ENCODE results near the gene ADM2. TPM values are rescaled to one million over a fixed set of nuclear protein-coding genes. Genes with fewer than 3 reads are reported as not detected.

ADM2 gene
- total and polyA plus RNA-seq, 9 donors, result 0.01 to 2.6 (median 0.15) TPM; not detected in 3

GRCh38 chr22:50469377-50470305 is 11.7 kb upstream of the ADM2 start:
- Histone ChIP-seq H3K9me3 (no peaks in the 10 kb centered on the region), H3K4me3 (no peak overlapping the region), H3K4me1 (ENCODE audit: insufficient read depth) (peaks cover 27% of the 10 kb centered on the region), H3K36me3 (no peaks in the 10 kb centered on the region), H3K27me3 (no peaks in the 10 kb centered on the region), H3K27ac (no peak overlapping the region)
- intact Hi-C loops (cut with DNase I), result no loop called here
- no peak for DNase-seq
- WGBS, 3 donors, result 55 to 59% (median 58%) methylated on average over 23 to 25 of the region's 25 CpGs
- TF ChIP-seq EP300 (IDR thresholded peaks at IDR 0.05), result no peak
- no peak for TF ChIP-seq POLR2A (IDR thresholded peaks at IDR 0.05)
- no peak for TF ChIP-seq CTCF (IDR thresholded peaks at IDR 0.05)

DNA sequence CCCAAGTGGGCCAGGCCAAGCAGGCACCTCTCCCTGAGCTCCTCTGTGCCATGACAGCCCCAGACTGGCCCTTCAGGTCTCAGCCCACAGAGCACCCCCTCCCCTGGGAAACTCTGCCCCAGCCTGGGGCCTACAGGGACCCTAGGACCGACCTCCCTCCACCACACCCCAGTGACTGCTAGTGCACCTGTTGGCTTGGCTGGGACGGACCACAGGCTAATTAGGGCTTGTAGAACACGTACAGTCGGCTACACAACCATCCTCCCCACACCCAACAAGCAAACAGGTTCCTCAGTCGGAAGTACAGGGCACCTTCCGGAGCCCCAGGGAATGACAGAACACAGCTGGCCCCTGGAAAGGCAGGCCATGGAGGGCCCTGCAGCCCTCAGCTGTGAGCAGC is 10.9 kb upstream of the ADM2 start:
- TF ChIP-seq POLR2A (IDR thresholded peaks at IDR 0.05) (no peak), EP300 (IDR thresholded peaks at IDR 0.05) (no peak), CTCF (IDR thresholded peaks at IDR 0.05) (no peak)
- Histone ChIP-seq H3K4me3 (no peak overlapping the region), H3K36me3 (no peaks in the 10 kb centered on the region), H3K4me1 (ENCODE audit: insufficient read depth) (peaks cover 30% of the 10 kb centered on the region), H3K27ac (no peak overlapping the region), H3K27me3 (no peaks in the 10 kb centered on the region), H3K9me3 (no peaks in the 10 kb centered on the region)
- WGBS, 3 donors, result 47 to 59% (median 53%) methylated on average over 6 of the region's 6 CpGs
- intact Hi-C loops (cut with DNase I), result no loop called here
- DNase-seq, result no peak

DNA sequence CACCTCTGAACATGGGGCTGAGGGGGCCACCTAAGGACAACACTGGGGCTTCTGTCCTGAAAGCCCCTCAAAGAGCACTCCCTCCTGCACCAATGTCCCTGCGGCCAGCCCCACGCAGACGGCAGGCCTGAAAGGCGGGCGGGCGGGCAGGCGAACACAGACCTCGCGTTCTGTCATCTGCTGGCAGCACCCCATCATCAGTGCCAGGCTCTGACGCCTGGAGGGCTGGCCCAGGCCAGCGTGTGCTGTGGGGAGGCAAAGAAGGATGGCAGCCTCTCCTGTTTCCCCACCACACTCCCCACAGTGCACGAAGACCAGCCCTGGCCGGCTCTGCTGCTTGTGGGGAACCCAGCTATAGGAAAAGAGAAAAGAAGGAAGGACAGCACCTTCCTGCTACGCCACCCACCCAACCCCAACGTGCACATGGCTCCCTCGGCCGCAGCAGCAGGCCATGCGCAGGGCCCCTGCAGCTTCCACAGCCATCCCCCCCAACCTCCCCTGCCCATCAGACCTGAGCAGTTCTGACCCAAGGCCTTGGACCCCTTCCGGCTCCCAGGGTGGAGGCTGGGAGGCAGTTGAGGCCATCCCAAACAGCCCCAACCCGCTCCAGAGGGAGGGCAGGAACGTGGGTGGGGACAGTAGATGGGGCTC is 10.0 kb upstream of the ADM2 start:
- intact Hi-C loops (cut with DNase I), result no loop called here
- DNase-seq, result no peak
- 74 to 80% (median 78%) methylated on average over 21 of the region's 21 CpGs for WGBS, 3 donors
- H3K27ac ChIP-seq, result no peak overlapping the region
- peaks cover 31% of the 10 kb centered on the region for H3K4me1 ChIP-seq (ENCODE audit: insufficient read depth)
- TF ChIP-seq POLR2A (IDR thresholded peaks at IDR 0.05) (no peak), EP300 (IDR thresholded peaks at IDR 0.05) (no peak), CTCF (IDR thresholded peaks at IDR 0.05) (no peak)
- H3K27me3 ChIP-seq, result no peaks in the 10 kb centered on the region
- no peaks in the 10 kb centered on the region for H3K9me3 ChIP-seq
- no peak overlapping the region for H3K4me3 ChIP-seq
- no peaks in the 10 kb centered on the region for H3K36me3 ChIP-seq

- intact Hi-C loops (cut with DNase I), result no loop called here
- no peak for DNase-seq
- no peaks in the 10 kb centered on the region for H3K9me3 ChIP-seq
- H3K4me3 ChIP-seq, result no peak overlapping the region
- TF ChIP-seq EP300 (IDR thresholded peaks at IDR 0.05), result no peak
- no peak for TF ChIP-seq CTCF (IDR thresholded peaks at IDR 0.05)
- TF ChIP-seq POLR2A (IDR thresholded peaks at IDR 0.05), result no peak
- WGBS, 3 donors, result 57 to 62% (median 61%) methylated on average over 5 of the region's 5 CpGs
- H3K27me3 ChIP-seq, result no peaks in the 10 kb centered on the region
- peaks cover 31% of the 10 kb centered on the region for H3K4me1 ChIP-seq (ENCODE audit: insufficient read depth)
- H3K36me3 ChIP-seq, result no peaks in the 10 kb centered on the region
- no peak overlapping the region for H3K27ac ChIP-seq
Measured at GRCh38 chr22:50471962-50472361, 9.4 kb upstream of the ADM2 start.
